ENCODE measurements around the gene DDB1. TPM values are rescaled to one million over a fixed set of nuclear protein-coding genes. Genes with fewer than 3 reads are reported as not detected.

Gene DDB1
- total RNA-seq, 2 experiments from 2014 or later = 189 to 258 TPM

GRCh38 chr11:61350336-61350735, 17.4 kb upstream of the DDB1 start:
- Mint-ChIP-seq H3K4me1 (no peaks in the 10 kb centered on the region), H3K27me3 (no peaks in the 10 kb centered on the region), H3K36me3 (peaks cover 17% of the 10 kb centered on the region), H3K9me3 (ENCODE audit: low read depth) (no peaks in the 10 kb centered on the region), H3K4me3 (no peak overlapping the region), H3K27ac (no peak overlapping the region)
- CTCF ChIA-PET = interaction anchor here (3.1 kb wide), 1 partner anchor 35 kb away, joined by 12 read pairs; no protein-coding TSS in a partner anchor
- ATAC-seq (no peak), DNase-seq (no peak)

- H3K36me3 Mint-ChIP-seq = peaks cover 15% of the 10 kb centered on the region
- no peak overlapping the region for H3K4me3 Mint-ChIP-seq
- ATAC-seq = no peak
- H3K9me3 Mint-ChIP-seq (ENCODE audit: low read depth) = no peaks in the 10 kb centered on the region
- CTCF ChIA-PET = interaction anchor here (3.1 kb wide), 1 partner anchor 36 kb away, joined by 12 read pairs; no protein-coding TSS in a partner anchor
- H3K27me3 Mint-ChIP-seq = no peaks in the 10 kb centered on the region
- H3K27ac Mint-ChIP-seq = peak overlapping the region; percentile 30
- DNase-seq = no peak
- no peaks in the 10 kb centered on the region for H3K4me1 Mint-ChIP-seq
Measured at GRCh38 chr11:61349916-61350315, 17.0 kb upstream of the DDB1 start.

GRCh38 chr11:61349189-61349751, 16.4 kb upstream of the DDB1 start:
- no peaks in the 10 kb centered on the region for H3K9me3 Mint-ChIP-seq (ENCODE audit: low read depth)
- ATAC-seq = no peak
- CTCF ChIA-PET = interaction anchor here (1.3 to 3.1 kb wide), 3 partner anchors 13 to 57 kb away, joined by 3 to 14 read pairs (median 12); no protein-coding TSS in a partner anchor
- no peak for DNase-seq
- H3K36me3 Mint-ChIP-seq = peaks cover 15% of the 10 kb centered on the region
- H3K4me1 Mint-ChIP-seq = no peaks in the 10 kb centered on the region
- H3K4me3 Mint-ChIP-seq = no peak overlapping the region
- H3K27ac Mint-ChIP-seq = no peak overlapping the region
- H3K27me3 Mint-ChIP-seq = no peaks in the 10 kb centered on the region

- no peaks in the 10 kb centered on the region for H3K4me1 Mint-ChIP-seq
- no peak overlapping the region for H3K4me3 Mint-ChIP-seq
- H3K36me3 Mint-ChIP-seq = peaks cover 11% of the 10 kb centered on the region
- no peaks in the 10 kb centered on the region for H3K9me3 Mint-ChIP-seq (ENCODE audit: low read depth)
- ATAC-seq = no peak
- no peak for DNase-seq
- H3K27me3 Mint-ChIP-seq = no peaks in the 10 kb centered on the region
- H3K27ac Mint-ChIP-seq = no peak overlapping the region
- CTCF ChIA-PET = interaction anchor here (0.8 to 3.1 kb wide), 4 partner anchors 12 to 55 kb away, joined by 3 to 14 read pairs (median 8); no protein-coding TSS in a partner anchor
Measured at GRCh38 chr11:61347916-61348461, 15.1 kb upstream of the DDB1 start.

GRCh38 chr11:61345954-61346843, 13.3 kb upstream of the DDB1 start:
- DNase-seq (no peak), ATAC-seq (no peak)
- Mint-ChIP-seq H3K4me1 (no peaks in the 10 kb centered on the region), H3K9me3 (ENCODE audit: low read depth) (no peaks in the 10 kb centered on the region), H3K27ac (no peak overlapping the region), H3K27me3 (no peaks in the 10 kb centered on the region), H3K4me3 (no peak overlapping the region), H3K36me3 (peaks cover 5% of the 10 kb centered on the region)
- CTCF ChIA-PET = interaction anchor here (0.8 to 1.5 kb wide), 4 partner anchors 13 to 90 kb away, joined by 3 to 4 read pairs (median 3); partner anchors contain the start of genes DDB1 and TKFC

GRCh38 chr11:61345170-61345610, 12.3 kb upstream of the DDB1 start:
- H3K36me3 Mint-ChIP-seq = peaks cover 3% of the 10 kb centered on the region
- H3K27me3 Mint-ChIP-seq = no peaks in the 10 kb centered on the region
- no peaks in the 10 kb centered on the region for H3K9me3 Mint-ChIP-seq (ENCODE audit: low read depth)
- H3K4me3 Mint-ChIP-seq = no peak overlapping the region
- ATAC-seq (no peak), DNase-seq (no peak)
- CTCF ChIA-PET = interaction anchor here (0.9 kb wide), 1 partner anchor 12 kb away, joined by 4 read pairs; the partner anchor contains the start of genes DDB1 and TKFC
- H3K4me1 Mint-ChIP-seq = no peaks in the 10 kb centered on the region
- H3K27ac Mint-ChIP-seq = no peak overlapping the region

GRCh38 chr11:61343792-61344745, 11.2 kb upstream of the DDB1 start:
- H3K27me3 Mint-ChIP-seq = no peaks in the 10 kb centered on the region
- no peak overlapping the region for H3K27ac Mint-ChIP-seq
- no peaks in the 10 kb centered on the region for H3K4me1 Mint-ChIP-seq
- peaks cover 2% of the 10 kb centered on the region for H3K36me3 Mint-ChIP-seq
- ATAC-seq (no peak), DNase-seq (no peak)
- CTCF ChIA-PET = no interaction called here
- no peak overlapping the region for H3K4me3 Mint-ChIP-seq
- H3K9me3 Mint-ChIP-seq (ENCODE audit: low read depth) = no peaks in the 10 kb centered on the region

- no peak overlapping the region for H3K4me3 Mint-ChIP-seq
- no peaks in the 10 kb centered on the region for H3K4me1 Mint-ChIP-seq
- H3K27me3 Mint-ChIP-seq = no peaks in the 10 kb centered on the region
- CTCF ChIA-PET = interaction anchor here (0.9 to 9.9 kb wide), 5 partner anchors 9 to 93 kb away, joined by 3 to 261 read pairs (median 3); partner anchors contain the start of gene TKFC
- DNase-seq (no peak), ATAC-seq (no peak)
- H3K36me3 Mint-ChIP-seq = peaks cover 2% of the 10 kb centered on the region
- no peak overlapping the region for H3K27ac Mint-ChIP-seq
- no peaks in the 10 kb centered on the region for H3K9me3 Mint-ChIP-seq (ENCODE audit: low read depth)
Measured at GRCh38 chr11:61342207-61342803, 9.4 kb upstream of the DDB1 start.

- Mint-ChIP-seq H3K9me3 (ENCODE audit: low read depth) (no peaks in the 10 kb centered on the region), H3K4me1 (peaks cover 5% of the 10 kb centered on the region), H3K4me3 (no peak overlapping the region), H3K36me3 (peaks cover 2% of the 10 kb centered on the region), H3K27ac (no peak overlapping the region), H3K27me3 (no peaks in the 10 kb centered on the region)
- CTCF ChIA-PET = interaction anchor here (1.2 to 9.9 kb wide), 4 partner anchors 8 to 94 kb away, joined by 3 to 261 read pairs (median 4); partner anchors contain the start of gene TKFC
- no peak for DNase-seq
- no peak for ATAC-seq
Measured at GRCh38 chr11:61341706-61342105, 8.8 kb upstream of the DDB1 start.

GRCh38 chr11:61340979-61341378, 8.1 kb upstream of the DDB1 start:
- Mint-ChIP-seq H3K4me3 (no peak overlapping the region), H3K4me1 (peaks cover 12% of the 10 kb centered on the region), H3K27ac (no peak overlapping the region), H3K36me3 (peaks cover 2% of the 10 kb centered on the region), H3K27me3 (no peaks in the 10 kb centered on the region), H3K9me3 (ENCODE audit: low read depth) (no peaks in the 10 kb centered on the region)
- ATAC-seq (no peak), DNase-seq (no peak)
- CTCF ChIA-PET = interaction anchor here (1.5 to 9.9 kb wide), 3 partner anchors 7 to 44 kb away, joined by 4 to 261 read pairs (median 180); partner anchors contain the start of genes CYB561A3, TKFC and TMEM138

GRCh38 chr11:61339490-61339878, 6.6 kb upstream of the DDB1 start:
- H3K27ac Mint-ChIP-seq = no peak overlapping the region
- H3K9me3 Mint-ChIP-seq (ENCODE audit: low read depth) = no peaks in the 10 kb centered on the region
- H3K27me3 Mint-ChIP-seq = no peaks in the 10 kb centered on the region

More at GRCh38 chr11:61339490-61339878, 6.6 kb upstream of the DDB1 start:
- peaks cover 2% of the 10 kb centered on the region for H3K36me3 Mint-ChIP-seq
- peaks cover 25% of the 10 kb centered on the region for H3K4me1 Mint-ChIP-seq
- DNase-seq (no peak), ATAC-seq (no peak)
- CTCF ChIA-PET = interaction anchor here (8.3 to 9.9 kb wide), 2 partner anchors 20 to 46 kb away, joined by 180 to 261 read pairs; partner anchors contain the start of genes CYB561A3 and TMEM138
- no peak overlapping the region for H3K4me3 Mint-ChIP-seq

Data from activated CD8-positive, alpha-beta memory T cell treated with anti-CD3 and anti-CD28 coated beads, Interleukin-2, amount 10 ng/mL, durations not matched to agents 7 days and 5 days (primary cell).